Sigmoid colon (tissue), 4 donors: Measurements from ENCODE around the gene SSH3.

Source experiments
- EP300 ChIP-seq, 4 donors: sonication (generic); formaldehyde crosslinking; IDR thresholded peaks; one replicate each; pipeline ENCODE4 v1.6.1; 2017; ENCODE audit warnings: antibody characterized with exemption in 4 of 4
- POLR2A ChIP-seq, 2 donors: fragments of 450-650 bp; IDR thresholded peaks; one replicate each; pipeline ENCODE4 v1.6.1; 2016; ENCODE audit warnings: antibody characterized with exemption in 2 of 2, mild to moderate bottlenecking in 2 of 2, moderate library complexity in 2 of 2
- POLR2AphosphoS5 ChIP-seq, 4 donors: sonication (generic); formaldehyde crosslinking; IDR thresholded peaks; one replicate each; pipeline ENCODE4 v1.6.1; 2017; ENCODE audit warnings: antibody characterized with exemption in 4 of 4
- TF ChIP-seq, protein P1 (sequence below), 4 experiments: fragments of 450-650 bp in 3 of 4; fragments of 200-600 bp in 1 of 4; IDR thresholded peaks; one replicate each; pipeline ENCODE4 v1.5.1; 2016 to 2019; ENCODE audit warnings: antibody characterized with exemption in 4 of 4, mild to moderate bottlenecking in 3 of 4, moderate library complexity in 2 of 4

DNA sequence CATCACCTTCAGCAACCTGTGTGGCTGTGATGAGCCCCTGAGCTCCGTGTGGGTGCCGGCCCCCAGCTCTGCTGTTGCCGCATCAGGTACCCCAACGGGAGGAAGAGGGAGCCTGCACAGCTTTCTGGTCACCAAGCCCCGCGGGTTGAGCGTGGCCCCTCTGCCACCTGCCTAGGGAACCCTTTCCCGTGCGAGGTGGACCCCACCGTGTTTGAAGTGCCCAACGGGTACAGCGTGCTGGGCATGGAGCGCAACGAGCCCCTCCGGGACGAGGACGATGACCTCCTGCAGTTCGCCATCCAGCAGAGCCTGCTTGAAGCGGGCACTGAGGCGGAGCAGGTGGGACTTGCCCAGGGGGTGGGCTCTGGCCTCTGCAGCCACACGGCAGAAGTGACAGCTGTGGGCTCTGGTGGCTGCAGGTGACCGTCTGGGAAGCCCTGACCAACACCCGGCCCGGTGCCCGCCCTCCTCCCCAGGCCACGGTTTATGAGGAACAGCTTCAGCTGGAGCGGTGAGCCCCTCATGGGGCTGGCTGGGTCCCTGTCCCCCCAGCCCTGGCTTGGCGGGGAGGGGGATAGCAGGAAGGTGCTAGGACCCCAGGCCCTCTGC, 1.9 kb upstream of the SSH3 start:
- TF ChIP-seq, protein P1, sequence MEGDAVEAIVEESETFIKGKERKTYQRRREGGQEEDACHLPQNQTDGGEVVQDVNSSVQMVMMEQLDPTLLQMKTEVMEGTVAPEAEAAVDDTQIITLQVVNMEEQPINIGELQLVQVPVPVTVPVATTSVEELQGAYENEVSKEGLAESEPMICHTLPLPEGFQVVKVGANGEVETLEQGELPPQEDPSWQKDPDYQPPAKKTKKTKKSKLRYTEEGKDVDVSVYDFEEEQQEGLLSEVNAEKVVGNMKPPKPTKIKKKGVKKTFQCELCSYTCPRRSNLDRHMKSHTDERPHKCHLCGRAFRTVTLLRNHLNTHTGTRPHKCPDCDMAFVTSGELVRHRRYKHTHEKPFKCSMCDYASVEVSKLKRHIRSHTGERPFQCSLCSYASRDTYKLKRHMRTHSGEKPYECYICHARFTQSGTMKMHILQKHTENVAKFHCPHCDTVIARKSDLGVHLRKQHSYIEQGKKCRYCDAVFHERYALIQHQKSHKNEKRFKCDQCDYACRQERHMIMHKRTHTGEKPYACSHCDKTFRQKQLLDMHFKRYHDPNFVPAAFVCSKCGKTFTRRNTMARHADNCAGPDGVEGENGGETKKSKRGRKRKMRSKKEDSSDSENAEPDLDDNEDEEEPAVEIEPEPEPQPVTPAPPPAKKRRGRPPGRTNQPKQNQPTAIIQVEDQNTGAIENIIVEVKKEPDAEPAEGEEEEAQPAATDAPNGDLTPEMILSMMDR (IDR thresholded peaks at IDR 0.05): no peak
- TF ChIP-seq POLR2AphosphoS5 (IDR thresholded peaks at IDR 0.05) (no peak), POLR2A (IDR thresholded peaks at IDR 0.05) (no peak), EP300 (IDR thresholded peaks at IDR 0.05) (no peak)
